Lung (tissue), 12 donors: ENCODE data around the gene MPZ. TPM values are rescaled to one million over a fixed set of nuclear protein-coding genes. Genes with fewer than 3 reads are reported as not detected.

Source experiments
- ATAC-seq: fragments of 200-7000 bp; cut with Tn5 transposase; one replicate; pipeline ENCODE4 v1.9.1; 2020; ENCODE audit warnings: moderate number of reproducible peaks; ENCODE audit not compliant: insufficient read depth, low FRiP score
- DNase-seq, 3 donors: peaks; one replicate each; pipeline ENCODE4 v3.0.0-alpha.2; 2013 to 2017
- H3K27ac ChIP-seq, 2 donors: one replicate each; pipeline ENCODE4 v1.5.1; 2013; ENCODE audit warnings: mild to moderate bottlenecking in 2 of 2, moderate library complexity in 2 of 2, control low read depth in 1 of 2, inconsistent platforms in 1 of 2, low read depth in 1 of 2, low read length in 1 of 2
- H3K27me3 ChIP-seq, 3 donors: one replicate each; pipeline ENCODE4 v1.5.1; 2013; ENCODE audit warnings: low read length in 2 of 3; ENCODE audit not compliant: control insufficient read depth in 3 of 3, insufficient read depth in 3 of 3
- H3K36me3 ChIP-seq, 4 donors: one replicate each; pipeline ENCODE4 v1.5.1; 2013; ENCODE audit warnings: low read length in 4 of 4, mild to moderate bottlenecking in 1 of 4, moderate library complexity in 1 of 4; ENCODE audit not compliant: control insufficient read depth in 4 of 4, insufficient read depth in 4 of 4
- H3K4me1 ChIP-seq, 5 donors: one replicate each; pipeline ENCODE4 v1.5.1; 2013; ENCODE audit warnings: low read length in 5 of 5, mild to moderate bottlenecking in 2 of 5, moderate library complexity in 1 of 5; ENCODE audit not compliant: control insufficient read depth in 5 of 5, insufficient read depth in 5 of 5
- H3K4me3 ChIP-seq: one replicate; pipeline ENCODE4 v1.5.1; 2013; ENCODE audit warnings: mild to moderate bottlenecking, control low read depth, moderate library complexity
- H3K9ac ChIP-seq, 2 donors: one replicate each; pipeline ENCODE4 v1.5.1; 2013; ENCODE audit warnings: low read length in 2 of 2, control low read depth in 1 of 2; ENCODE audit not compliant: insufficient read depth in 1 of 2
- H3K9me3 ChIP-seq, 4 donors: one replicate each; pipeline ENCODE4 v1.5.1; 2013; ENCODE audit warnings: low read length in 3 of 4, mild to moderate bottlenecking in 1 of 4, moderate library complexity in 1 of 4; ENCODE audit not compliant: control insufficient read depth in 4 of 4, insufficient read depth in 3 of 4
- CTCF ChIP-seq: IDR thresholded peaks from 2 replicates; pipeline ENCODE4 v1.5.1; 2012; ENCODE audit warnings: mild to moderate bottlenecking; ENCODE audit errors: control extremely low read depth, extremely low read depth
- WGBS, 2 donors: extraction: QIAGEN DNeasy Blood & Tissue Kit; methylation state at CpG; one replicate each; pipeline ENCODE4 v1.1.7; 2013; 5-methylcytosine and 5-hydroxymethylcytosine counted together
- polyA plus RNA-seq, 2 donors: library from polyadenylated mRNA; stranded (reverse); fragments of 200-250 nt; gene quantifications; one replicate each; pipeline ENCODE4 v1.2.1, GENCODE V29; 2013
- total RNA-seq, 2 donors: library from RNA; depleted of rRNA in 1 of 2; stranded (reverse); fragments of >200 nt in 1 of 2; gene quantifications; one replicate each; pipeline ENCODE4 v1.2.1, GENCODE V29; 2014 to 2021
- donor health status: control.
- donor health status: control.
- donor health status: Bipolar disorder and iron deficiency.
- donor health status: healthy.
- donor health status: DM: yes; HTN: yes; CAD: no.

The MPZ gene
- total and polyA plus RNA-seq, 4 donors = 2.0 to 5.1 (median 3.6) TPM

GRCh38 chr1:161273402-161273801 lies 36.4 kb downstream of the MPZ start:
- Histone ChIP-seq H3K27ac (no peak overlapping the region), H3K4me3 (no peak overlapping the region), H3K9ac (no peak overlapping the region), H3K27me3 (no peaks in the 10 kb centered on the region), H3K9me3 (no peaks in the 10 kb centered on the region), H3K36me3 (no peaks in the 10 kb centered on the region), H3K4me1 (no peaks in the 10 kb centered on the region)
- TF ChIP-seq CTCF = no peak
- no peak for DNase-seq
- ATAC-seq = no peak
- 62 to 83% methylated on average over 3 of the region's 3 CpGs for WGBS, 2 donors

GRCh38 chr1:161267321-161267720 lies 42.4 kb downstream of the MPZ start:
- DNase-seq = no peak
- 23 to 56% methylated on average over 3 of the region's 3 CpGs for WGBS, 2 donors
- peaks cover 0 to 3% (median 0%) of the 10 kb centered on the region in 5 donors for H3K4me1 ChIP-seq
- H3K27ac ChIP-seq = no peak overlapping the region
- no peak for ATAC-seq
- no peaks in the 10 kb centered on the region for H3K9me3 ChIP-seq
- no peak overlapping the region for H3K4me3 ChIP-seq
- H3K36me3 ChIP-seq = no peaks in the 10 kb centered on the region
- TF ChIP-seq CTCF = no peak
- no peaks in the 10 kb centered on the region for H3K27me3 ChIP-seq
- H3K9ac ChIP-seq = no peak overlapping the region

DNA sequence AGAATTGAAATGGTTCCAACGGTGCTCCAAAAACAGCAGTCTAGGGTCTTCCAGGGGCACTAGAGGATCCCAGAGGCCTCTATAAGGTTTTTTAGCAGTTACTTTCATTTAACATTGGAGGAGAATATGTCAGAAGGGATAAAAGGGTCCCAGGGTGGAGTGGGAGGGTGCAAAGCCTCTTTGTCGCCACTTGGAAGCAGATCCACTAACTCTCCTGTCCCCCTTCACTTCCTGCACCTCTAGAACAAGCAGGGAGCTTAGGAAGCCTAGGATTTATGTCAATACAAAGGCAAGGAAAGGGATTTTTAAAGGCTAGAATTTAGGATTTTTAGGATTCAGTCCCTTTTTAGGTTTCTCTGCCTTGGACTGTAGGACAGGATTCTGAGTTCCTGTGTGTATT lies 42.9 kb downstream of the MPZ start:
- Histone ChIP-seq H3K9ac (no peak overlapping the region), H3K9me3 (no peaks in the 10 kb centered on the region), H3K27ac (no peak overlapping the region), H3K27me3 (peaks cover 0 to 2% (median 0%) of the 10 kb centered on the region in 3 donors), H3K4me3 (no peak overlapping the region), H3K36me3 (no peaks in the 10 kb centered on the region), H3K4me1 (peaks cover 0 to 3% (median 0%) of the 10 kb centered on the region in 5 donors)
- WGBS, 2 donors = 74 to 78% methylated on average over 2 of the region's 2 CpGs
- DNase-seq (peak in 1 of 3 donors; percentile 20), ATAC-seq (no peak)
- TF ChIP-seq CTCF = no peak

- H3K4me3 ChIP-seq = no peak overlapping the region
- no peak for ATAC-seq
- no peak overlapping the region for H3K27ac ChIP-seq
- no peak for TF ChIP-seq CTCF
- no peak overlapping the region for H3K9ac ChIP-seq
- H3K36me3 ChIP-seq = no peaks in the 10 kb centered on the region
- peaks cover 0 to 4% (median 0%) of the 10 kb centered on the region in 3 donors for H3K27me3 ChIP-seq
- WGBS, 2 donors = 58 to 80% methylated on average over 3 of the region's 3 CpGs
- H3K9me3 ChIP-seq = no peaks in the 10 kb centered on the region
- H3K4me1 ChIP-seq = peaks cover 0 to 3% (median 0%) of the 10 kb centered on the region in 5 donors
- DNase-seq = no peak
Observed at GRCh38 chr1:161266202-161266601, 43.6 kb downstream of the MPZ start.
